Keratinocyte (primary cell): ENCODE data around the gene ILK.

Source experiments
- EZH2 ChIP-seq: IDR thresholded peaks from one replicate; pipeline ENCODE4 v1.6.1; 2012; ENCODE audit warnings: inconsistent platforms, mild to moderate bottlenecking, low read length, moderate library complexity
- TF ChIP-seq, protein P1 (sequence below), 3 experiments: IDR thresholded peaks in 1 of 3; conservative IDR thresholded peaks in 1 of 3; optimal IDR thresholded peaks in 1 of 3; 2 replicates in 2 of 3; 3 replicates in 1 of 3; pipeline versions ENCODE3 to v1.5.1; 2011; ENCODE audit warnings: low read length in 3 of 3, mild to moderate bottlenecking in 3 of 3, moderate library complexity in 2 of 3, control low read depth in 1 of 3, inconsistent platforms in 1 of 3; ENCODE audit not compliant: insufficient read depth in 2 of 3; ENCODE audit errors: extremely low read depth in 1 of 3

DNA sequence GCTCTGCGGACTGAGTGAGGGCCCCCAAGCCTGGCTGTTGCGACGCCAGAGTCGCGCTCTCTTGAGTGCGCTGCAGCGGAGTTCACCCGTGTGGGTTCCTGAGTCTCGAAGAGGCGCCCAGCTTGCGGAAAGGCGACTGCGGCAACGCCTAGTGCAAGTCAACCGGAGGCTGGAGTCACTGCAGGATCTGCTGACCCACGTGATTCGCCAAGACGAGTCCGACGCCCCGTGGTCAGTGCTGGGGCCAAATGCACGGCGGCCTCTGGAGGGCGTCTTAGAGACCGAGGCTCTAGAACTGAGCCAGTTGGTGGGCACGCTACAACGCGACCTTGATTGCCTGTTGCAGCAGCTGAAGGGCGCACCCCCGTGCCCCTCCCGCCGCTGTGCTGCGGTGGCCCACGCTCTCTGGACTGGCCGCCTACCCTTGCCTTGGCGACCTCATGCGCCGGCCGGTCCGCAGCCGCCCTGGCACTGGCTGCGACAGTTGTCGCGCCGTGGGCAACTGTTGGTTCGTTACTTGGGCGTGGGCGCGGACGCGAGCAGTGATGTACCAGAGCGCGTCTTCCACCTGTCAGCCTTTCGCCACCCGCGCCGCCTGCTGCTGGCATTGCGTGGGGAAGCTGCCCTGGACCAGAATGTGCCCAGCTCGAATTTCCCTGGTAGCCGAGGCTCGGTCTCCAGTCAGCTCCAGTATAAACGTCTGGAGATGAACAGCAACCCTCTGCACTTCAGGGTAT, 32.7 kb upstream of the ILK start:
- TF ChIP-seq, protein P1, sequence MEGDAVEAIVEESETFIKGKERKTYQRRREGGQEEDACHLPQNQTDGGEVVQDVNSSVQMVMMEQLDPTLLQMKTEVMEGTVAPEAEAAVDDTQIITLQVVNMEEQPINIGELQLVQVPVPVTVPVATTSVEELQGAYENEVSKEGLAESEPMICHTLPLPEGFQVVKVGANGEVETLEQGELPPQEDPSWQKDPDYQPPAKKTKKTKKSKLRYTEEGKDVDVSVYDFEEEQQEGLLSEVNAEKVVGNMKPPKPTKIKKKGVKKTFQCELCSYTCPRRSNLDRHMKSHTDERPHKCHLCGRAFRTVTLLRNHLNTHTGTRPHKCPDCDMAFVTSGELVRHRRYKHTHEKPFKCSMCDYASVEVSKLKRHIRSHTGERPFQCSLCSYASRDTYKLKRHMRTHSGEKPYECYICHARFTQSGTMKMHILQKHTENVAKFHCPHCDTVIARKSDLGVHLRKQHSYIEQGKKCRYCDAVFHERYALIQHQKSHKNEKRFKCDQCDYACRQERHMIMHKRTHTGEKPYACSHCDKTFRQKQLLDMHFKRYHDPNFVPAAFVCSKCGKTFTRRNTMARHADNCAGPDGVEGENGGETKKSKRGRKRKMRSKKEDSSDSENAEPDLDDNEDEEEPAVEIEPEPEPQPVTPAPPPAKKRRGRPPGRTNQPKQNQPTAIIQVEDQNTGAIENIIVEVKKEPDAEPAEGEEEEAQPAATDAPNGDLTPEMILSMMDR (optimal IDR thresholded peaks at IDR 0.05 in 1 of 3, IDR thresholded peaks at IDR 0.05 in 1 of 3, conservative IDR thresholded peaks at IDR 0.05 in 1 of 3; ENCODE audit: extremely low read depth in 1 of 3, insufficient read depth in 2 of 3, low read length in 3 of 3) = no peak
- no peak for TF ChIP-seq EZH2
